ENCODE data around the gene RGPD8.
"Not testable (repeated sequence)": the region's sequence is repeated elsewhere in the genome, so short reads cannot be mapped to it uniquely, and the experiment has no call there.

RGPD8 gene

DNA sequence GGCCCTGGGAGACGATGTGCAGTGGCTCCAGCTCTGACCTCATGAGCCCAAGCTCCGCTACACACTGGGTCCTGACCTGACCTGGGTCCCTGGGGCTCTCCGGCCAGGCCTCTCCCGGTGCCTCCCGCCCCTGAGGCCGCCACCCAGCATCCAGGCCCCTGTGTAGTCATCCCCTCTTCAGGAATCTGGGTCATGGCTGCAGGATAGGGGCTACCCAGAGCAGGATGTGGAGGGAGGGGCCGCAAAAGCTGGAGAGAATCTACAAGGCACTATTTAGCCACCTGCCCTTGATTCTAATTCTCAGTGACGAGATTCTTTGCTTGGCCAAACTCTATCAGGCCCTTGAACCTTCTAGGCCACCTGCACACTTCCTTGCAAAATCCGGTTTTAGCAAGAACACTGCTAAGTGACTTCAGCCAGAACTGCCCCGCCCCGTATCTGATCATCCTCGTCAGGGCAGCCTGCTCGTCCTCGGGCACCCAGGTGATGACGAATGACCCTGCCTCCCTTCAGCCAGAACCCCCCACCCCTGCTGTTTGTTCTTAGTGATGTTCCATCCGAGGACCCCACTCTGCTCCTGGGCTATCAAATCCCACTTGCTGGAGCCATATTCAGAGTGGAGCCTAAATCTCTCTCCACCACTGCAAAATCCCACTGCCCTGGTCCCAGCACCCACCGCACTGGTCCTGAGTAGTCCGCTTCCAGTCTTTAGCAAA is 2.4 kb upstream of the RGPD8 start:
- DNase-seq (ENCODE audit: low spot score): not testable (repeated sequence)

- DNase-seq (ENCODE audit: low spot score): not testable (repeated sequence)
Measured at GRCh38 chr2:112434890-112435715, 1.7 kb upstream of the RGPD8 start.

GRCh38 chr2:112433932-112434730 is 686 bp upstream of the RGPD8 start:
- DNase-seq (ENCODE audit: low spot score): no peak

GRCh38 chr2:112432735-112433479 is 538 bp downstream of the RGPD8 start:
- DNase-seq (ENCODE audit: low spot score): not testable (repeated sequence)

DNA sequence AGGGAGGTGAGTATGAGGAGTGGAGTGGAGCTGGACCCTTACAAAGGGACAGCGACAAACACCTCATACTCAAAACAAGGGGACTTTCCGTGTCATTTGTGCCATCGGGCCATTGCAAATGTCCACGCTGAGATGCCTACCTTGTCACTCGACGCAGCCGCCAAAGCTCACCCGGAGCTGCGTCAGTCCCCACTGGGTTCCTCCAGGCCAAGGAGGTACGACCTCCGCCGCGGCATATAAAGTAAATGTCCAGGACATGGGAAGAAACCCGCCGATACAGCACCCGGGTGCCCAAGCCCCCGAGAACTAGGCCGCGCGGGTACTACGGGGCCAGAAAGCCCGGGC is 1.1 kb downstream of the RGPD8 start:
- DNase-seq (ENCODE audit: low spot score): not testable (repeated sequence)

- DNase-seq (ENCODE audit: low spot score): not testable (repeated sequence)
Measured at GRCh38 chr2:112431587-112432295, 1.7 kb downstream of the RGPD8 start.

GRCh38 chr2:112424553-112424952 is 8.9 kb downstream of the RGPD8 start:
- DNase-seq (ENCODE audit: low spot score): not testable (repeated sequence)

DNA sequence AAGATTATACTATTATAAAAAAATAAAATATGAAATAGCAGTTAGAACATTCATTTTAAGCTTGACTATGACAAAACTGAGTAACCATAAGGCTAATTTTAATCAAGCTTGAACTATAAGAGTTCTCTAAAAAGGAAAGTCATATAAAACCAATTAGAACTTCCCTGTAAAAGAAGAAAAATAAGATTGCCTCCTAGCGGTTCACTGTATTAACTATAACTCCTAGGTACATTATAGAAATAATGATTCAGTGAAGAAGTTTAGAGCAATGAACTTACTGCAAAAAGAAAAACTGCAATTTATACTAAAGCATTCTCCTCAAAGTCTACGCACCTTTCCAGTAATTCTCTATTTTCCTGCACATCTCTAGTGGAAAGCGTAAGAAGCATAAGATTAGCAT is 16.6 kb downstream of the RGPD8 start:
- DNase-seq (ENCODE audit: low spot score): not testable (repeated sequence)

DNA sequence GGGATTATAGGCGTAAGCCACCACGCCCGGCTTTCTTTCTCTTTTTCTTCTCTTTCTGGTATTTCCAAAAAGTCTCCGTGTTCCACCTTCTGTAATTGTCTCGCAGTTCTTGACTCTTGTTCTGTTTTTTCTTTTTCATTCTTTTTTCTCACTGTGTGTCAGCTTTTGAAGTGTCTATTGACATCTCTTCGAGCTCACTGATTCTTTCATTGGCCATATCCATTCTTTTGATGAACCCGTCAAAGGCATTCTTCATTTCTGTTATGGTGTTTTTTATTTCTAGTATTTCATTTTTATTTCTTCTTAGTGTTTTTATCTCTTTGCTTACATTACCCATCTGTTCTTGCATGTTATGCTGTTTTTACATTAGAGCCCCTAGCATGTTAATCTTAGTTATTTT is 73.4 kb downstream of the RGPD8 start:
- not testable (repeated sequence) for DNase-seq (ENCODE audit: low spot score)

DNA sequence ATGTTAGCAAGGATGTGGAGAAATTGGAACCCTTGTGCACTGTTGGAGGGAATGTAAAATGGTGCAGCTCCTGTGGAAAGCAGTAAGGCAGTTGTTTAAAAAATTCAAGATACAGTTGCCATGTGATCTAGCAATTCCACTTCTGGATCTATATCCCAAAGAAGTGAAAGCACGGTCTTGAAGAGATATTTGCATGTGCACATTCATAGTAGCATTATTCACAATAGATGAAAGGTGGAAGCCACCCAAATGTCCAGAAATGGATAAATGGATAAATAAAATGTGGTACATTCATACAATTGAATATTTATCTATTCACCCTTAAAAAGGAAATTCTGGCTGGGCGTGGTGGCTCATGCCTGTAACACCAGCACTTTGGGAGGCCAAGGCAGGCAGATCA is 79.1 kb downstream of the RGPD8 start:
- not testable (repeated sequence) for DNase-seq (ENCODE audit: low spot score)

GRCh38 chr2:112352809-112353603 is 80.4 kb downstream of the RGPD8 start:
- not testable (repeated sequence) for DNase-seq (ENCODE audit: low spot score)

DNA sequence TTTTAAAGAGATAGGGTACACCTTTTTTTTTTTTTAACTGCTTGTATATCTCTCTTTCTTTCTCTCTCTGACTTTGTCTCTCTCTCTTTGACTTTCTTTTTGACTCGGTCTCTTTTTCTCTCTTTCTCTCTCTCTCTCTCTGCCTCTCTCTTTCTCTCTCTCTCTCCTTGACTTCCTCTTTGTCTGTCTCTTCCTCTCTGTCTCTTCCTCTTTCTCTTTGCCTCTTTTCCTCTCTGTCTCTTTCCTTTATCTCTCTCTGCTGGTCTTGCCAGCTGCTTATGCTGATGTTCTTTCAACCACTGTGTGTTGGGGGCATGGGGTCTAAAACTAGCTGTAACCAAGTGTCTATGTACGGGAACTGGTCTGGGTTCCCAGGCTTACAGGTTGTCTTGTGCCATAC is 81.2 kb downstream of the RGPD8 start:
- DNase-seq (ENCODE audit: low spot score): not testable (repeated sequence)

- DNase-seq (ENCODE audit: low spot score): no peak
Measured at GRCh38 chr2:112345030-112346027, 88.1 kb downstream of the RGPD8 start.

DNA sequence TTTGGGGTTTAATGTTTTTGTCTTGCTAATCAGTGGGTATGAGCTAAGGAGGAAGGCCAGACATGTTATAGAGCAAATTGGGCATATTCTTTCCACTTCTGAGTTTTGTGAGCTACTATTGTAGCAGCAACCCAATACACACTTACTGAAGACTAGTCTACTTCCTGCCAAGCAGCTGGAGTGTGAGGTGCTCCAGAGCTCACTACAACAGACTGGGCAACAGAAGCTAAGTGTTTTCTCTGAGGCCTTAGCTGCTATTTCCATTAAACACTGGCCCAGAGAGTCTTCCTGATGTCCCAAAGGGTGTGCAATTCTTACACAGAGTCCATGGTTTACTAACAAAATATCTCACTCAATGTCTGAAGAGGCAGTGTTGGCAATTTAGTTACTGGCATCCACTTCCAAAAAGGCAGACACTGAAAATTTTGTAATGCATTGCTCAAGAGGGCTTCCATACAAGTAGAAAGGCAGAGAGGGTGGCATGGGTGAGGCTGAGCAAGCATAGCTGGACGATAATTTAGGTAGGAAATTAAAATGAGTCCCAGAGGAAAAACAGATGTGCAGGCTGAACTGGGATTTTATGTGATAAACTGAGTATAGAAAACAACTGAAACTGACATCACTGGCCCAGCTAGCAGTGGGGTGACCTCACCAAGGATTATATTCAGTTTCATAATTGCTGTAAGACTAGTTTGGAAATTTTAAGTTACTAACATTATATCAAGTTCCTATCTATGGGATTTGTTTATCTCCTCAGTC is 89.4 kb downstream of the RGPD8 start:
- no peak for DNase-seq (ENCODE audit: low spot score)

DNA sequence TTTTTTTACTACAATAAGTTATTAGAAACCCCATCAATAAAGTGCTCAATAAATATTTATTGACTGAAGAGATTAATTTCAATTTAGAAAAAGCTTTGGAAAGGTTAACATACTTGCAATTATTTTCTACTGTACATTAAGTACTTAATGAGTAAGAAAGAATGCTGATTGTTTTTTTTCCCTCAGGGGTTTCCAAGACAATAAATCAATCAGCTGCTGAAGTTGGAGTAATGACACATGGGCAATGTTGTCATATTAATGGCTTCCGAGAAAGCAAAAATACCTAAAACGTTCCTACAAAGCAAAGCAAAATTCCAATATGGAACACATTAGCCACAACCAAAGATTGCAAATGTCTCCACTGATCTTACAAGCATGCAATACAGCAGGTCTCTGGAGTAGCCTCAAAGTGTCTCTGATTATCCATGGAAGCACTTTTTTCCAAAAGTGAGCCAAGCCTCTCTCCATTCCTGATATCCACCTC is 91.3 kb downstream of the RGPD8 start:
- no peak for DNase-seq (ENCODE audit: low spot score)

- DNase-seq (ENCODE audit: low spot score): no peak
Measured at GRCh38 chr2:112340475-112341267, 92.8 kb downstream of the RGPD8 start.

- no peak for DNase-seq (ENCODE audit: low spot score)
Measured at GRCh38 chr2:112339986-112340385, 93.5 kb downstream of the RGPD8 start.
